Epithelial cell of esophagus (primary cell): Measurements from ENCODE around the gene SCARB1.

Experiments used
- DNase-seq: peaks from one replicate; pipeline ENCODE4 v3.0.0; 2010; ENCODE audit warnings: low read depth
- H3K4me3 ChIP-seq: 2 replicates; pipeline ENCODE4 v1.5.1; 2011; ENCODE audit warnings: mild to moderate bottlenecking, low read length, control low read depth
- TF ChIP-seq, protein P1 (sequence below): IDR thresholded peaks from 2 replicates; pipeline ENCODE4 v1.5.1; 2011; ENCODE audit warnings: low read depth, mild to moderate bottlenecking, low read length, control low read depth, inconsistent platforms; ENCODE audit not compliant: insufficient read depth; ENCODE audit errors: missing control alignments

Gene SCARB1

GRCh38 chr12:124739953-124740561, 123.6 kb downstream of the SCARB1 start:
- DNase-seq = no peak

DNA sequence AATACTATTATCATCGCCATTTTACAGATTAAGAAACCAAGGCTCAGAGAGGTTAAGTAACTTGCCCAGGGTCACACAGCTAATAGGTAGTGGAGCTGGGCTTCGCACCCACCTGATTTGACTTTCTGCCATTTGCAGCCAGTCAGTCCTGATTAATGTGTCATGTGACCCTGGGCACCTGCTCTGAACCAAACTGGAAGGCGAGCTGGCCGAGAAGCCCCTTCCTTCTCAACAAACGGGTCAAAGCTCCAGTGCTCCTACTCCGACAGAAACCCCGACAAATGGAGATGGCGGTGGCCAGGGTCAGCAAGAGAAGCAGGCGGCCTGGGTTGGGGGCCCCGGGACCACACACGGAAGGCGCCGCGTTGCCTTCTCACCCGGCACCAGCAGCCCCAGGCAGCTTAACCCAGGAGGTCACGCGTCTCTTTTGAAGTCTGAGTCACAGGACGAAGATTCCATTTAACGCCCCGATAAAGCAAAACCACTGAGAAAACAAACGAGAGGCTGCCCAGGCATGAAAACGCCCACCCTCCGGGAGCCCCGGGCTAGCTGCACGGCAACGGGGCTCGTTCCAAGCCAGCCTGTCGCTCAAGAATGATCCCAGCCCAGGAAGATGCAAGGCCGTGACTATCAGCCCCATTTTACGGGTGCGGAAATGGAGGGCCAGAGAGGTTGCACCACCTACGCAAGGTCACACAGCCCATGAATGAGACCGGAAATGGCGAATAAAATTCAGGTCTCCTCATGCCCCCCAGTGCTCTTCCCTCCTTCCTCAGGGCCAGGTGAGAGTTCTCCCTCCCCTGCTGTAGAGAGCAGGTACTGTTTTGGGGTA, 124.8 kb downstream of the SCARB1 start:
- H3K4me3 ChIP-seq = no peak overlapping the region
- DNase-seq = peak; percentile 78
- TF ChIP-seq, protein P1, sequence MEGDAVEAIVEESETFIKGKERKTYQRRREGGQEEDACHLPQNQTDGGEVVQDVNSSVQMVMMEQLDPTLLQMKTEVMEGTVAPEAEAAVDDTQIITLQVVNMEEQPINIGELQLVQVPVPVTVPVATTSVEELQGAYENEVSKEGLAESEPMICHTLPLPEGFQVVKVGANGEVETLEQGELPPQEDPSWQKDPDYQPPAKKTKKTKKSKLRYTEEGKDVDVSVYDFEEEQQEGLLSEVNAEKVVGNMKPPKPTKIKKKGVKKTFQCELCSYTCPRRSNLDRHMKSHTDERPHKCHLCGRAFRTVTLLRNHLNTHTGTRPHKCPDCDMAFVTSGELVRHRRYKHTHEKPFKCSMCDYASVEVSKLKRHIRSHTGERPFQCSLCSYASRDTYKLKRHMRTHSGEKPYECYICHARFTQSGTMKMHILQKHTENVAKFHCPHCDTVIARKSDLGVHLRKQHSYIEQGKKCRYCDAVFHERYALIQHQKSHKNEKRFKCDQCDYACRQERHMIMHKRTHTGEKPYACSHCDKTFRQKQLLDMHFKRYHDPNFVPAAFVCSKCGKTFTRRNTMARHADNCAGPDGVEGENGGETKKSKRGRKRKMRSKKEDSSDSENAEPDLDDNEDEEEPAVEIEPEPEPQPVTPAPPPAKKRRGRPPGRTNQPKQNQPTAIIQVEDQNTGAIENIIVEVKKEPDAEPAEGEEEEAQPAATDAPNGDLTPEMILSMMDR = no peak

More at GRCh38 chr12:124739953-124740561, 123.6 kb downstream of the SCARB1 start:
- TF ChIP-seq, protein P1 = no peak
- no peak overlapping the region for H3K4me3 ChIP-seq

DNA sequence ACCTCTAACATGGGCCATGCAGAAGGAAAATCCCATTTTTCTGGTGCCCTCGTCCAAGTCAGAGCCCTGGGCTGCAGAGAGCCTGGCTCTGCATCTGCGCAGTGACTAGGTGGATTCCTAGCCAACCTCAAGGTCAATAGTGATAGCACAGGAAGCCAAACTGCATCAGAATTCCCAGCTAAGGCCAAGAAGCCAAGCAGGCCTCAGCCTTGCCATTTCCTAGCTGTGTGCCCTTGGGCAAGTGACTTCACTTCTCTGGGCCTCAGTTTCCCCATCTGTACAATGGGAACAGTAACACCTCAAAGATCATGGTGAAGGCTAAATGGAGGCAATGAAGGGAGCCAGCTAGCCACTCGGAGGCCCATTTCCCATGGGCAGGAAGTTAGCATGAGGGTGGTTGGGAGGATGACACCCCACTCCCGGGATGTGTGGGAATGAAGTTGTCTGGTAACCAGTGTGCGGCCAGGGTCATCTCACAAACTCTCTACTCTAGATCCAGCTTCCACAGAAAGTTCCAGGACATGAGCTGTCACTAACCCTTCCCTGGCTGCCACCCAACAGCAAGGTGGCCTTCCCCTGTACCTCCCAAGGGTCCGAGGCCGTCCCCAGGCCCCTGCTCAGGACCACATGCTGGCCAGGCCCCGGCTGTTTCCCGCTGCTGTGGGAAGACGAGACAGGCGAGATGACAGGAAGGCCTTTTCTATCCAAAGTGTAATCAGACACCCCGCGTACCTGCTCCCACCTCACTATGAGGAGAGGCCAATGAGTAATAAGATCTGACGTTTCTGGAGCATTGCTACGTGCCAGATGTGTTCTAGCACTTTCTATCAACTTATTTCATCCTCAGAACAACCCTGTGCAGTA, 125.7 kb downstream of the SCARB1 start:
- TF ChIP-seq, protein P1 = no peak
- DNase-seq = peak; percentile 83
- no peak overlapping the region for H3K4me3 ChIP-seq

- TF ChIP-seq, protein P1 = no peak
- H3K4me3 ChIP-seq = no peak overlapping the region
- DNase-seq = peak; percentile 46
Observed at GRCh38 chr12:124737040-124737419, 126.6 kb downstream of the SCARB1 start.

GRCh38 chr12:124736115-124737039, 127.3 kb downstream of the SCARB1 start:
- DNase-seq = no peak
- H3K4me3 ChIP-seq = no peak overlapping the region
- TF ChIP-seq, protein P1 = no peak

DNA sequence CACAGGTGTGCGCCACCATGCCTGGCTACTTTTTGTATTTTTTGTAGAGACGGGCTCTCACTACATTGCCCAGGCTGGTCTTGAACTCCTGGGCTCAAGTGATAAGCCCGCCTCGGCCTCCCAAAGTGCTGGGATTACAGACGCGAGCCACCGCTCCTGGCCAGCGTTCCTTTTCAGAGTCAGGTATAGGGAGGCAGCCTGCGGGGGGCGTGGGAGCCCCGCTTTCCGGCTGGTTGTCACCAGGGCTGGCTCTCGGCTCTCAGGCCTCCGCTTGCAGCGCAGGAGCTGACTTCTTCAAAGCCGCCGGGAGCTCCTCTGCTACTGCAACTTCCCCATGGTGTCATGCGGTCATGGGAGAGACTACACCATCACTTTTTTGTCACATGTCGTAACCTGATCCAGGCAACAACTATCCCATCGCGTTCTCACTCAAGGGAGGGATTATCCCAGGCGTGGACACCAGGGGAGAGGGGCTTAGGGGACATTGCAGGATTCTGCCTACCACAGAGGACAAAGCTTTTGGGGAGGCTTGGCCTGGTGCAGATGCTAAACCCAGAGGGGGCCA, 129.4 kb downstream of the SCARB1 start:
- no peak overlapping the region for H3K4me3 ChIP-seq
- TF ChIP-seq, protein P1 = no peak
- DNase-seq = no peak
